Measurements from ENCODE around the gene ENKUR. TPM values are rescaled to one million over a fixed set of nuclear protein-coding genes. Genes with fewer than 3 reads are reported as not detected.

The ENKUR gene
- total RNA-seq, 2 donors from 2014 or later, result 1.1 TPM; not detected in 1

DNA sequence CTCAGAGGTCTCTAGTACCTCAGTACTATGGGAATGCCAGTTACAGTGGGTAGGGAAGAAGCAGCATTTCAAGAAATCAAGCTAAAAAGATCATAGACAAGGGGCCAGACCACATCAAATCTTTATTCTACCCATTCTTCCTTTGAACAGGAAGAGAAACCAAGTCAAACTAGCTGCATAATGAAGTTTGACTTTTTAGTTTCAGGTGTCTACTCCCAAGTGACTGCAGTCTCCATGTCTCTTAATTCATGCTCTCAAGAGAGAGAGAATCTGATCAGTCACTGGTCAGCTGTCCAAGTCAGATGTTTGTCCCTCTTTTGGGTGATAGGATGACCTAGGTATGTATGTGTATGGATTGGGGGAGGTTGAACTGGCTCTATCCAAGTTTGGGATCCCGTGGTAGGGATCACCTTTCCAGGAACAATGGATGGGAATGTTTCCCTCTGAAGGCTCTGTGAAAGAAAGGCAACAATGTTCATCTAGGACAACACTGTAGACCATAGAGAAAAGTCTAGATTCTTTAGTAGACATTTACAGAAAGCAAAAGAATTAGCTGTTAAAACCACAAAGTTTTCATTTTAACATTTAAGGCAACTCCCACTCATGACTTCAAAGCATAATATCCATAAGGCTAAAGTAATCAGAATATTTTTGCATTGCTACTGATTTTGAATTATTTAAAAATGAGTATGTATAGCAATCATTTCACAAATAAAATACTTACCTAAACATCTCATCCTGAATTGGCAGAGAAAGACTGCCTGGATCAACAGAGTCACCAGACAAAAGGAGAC lies 33.4 kb downstream of the ENKUR start:
- ATAC-seq (ENCODE audit: insufficient number of reproducible peaks, low FRiP score, low read depth) (no peak), DNase-seq (ENCODE audit: low spot score) (no peak)

DNA sequence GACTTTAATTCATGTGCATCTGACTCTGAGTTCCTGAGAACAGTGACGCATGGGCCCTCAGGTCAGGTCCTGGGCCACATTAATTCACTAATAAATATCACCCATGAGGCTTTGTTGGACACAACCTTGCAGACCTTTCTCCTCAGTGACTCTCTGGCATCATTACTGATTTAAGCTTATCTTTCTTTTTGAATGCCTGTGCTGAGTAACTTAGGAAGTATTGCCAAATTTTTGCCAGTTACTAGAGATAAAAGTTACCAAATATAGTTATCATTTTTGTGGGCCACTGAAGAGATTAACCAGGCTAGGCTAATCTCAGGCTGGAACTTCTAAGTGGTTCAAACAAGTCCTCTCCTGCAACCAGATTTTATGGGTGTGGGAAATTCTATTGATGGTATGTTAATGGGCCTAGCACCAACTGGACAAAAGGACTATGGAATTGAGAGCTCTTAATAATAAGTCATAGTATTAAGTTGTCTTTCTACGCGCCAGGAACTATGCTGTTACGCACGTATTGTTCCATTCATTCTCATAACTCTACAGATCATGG lies 34.7 kb downstream of the ENKUR start:
- ATAC-seq (ENCODE audit: insufficient number of reproducible peaks, low FRiP score, low read depth) (no peak), DNase-seq (ENCODE audit: low spot score) (no peak)
- H3K4me1 ChIP-seq (ENCODE audit: control insufficient read depth in 1 of 2, low read depth in 2 of 2), result peaks cover 4 to 8% of the 10 kb centered on the region in 2 donors
- H3K36me3 ChIP-seq, result no peaks in the 10 kb centered on the region
- H3K27ac ChIP-seq, result no peak overlapping the region
- no peaks in the 10 kb centered on the region for H3K9me3 ChIP-seq
- TF ChIP-seq CTCF (IDR thresholded peaks at IDR 0.05), result no peak
- no peaks in the 10 kb centered on the region for H3K27me3 ChIP-seq (replicated peaks; ENCODE audit: insufficient read depth)
- no peak overlapping the region for H3K4me3 ChIP-seq

More for the DNA sequence above, 33.4 kb downstream of the ENKUR start:
- no peak for TF ChIP-seq CTCF (IDR thresholded peaks at IDR 0.05)
- no peak overlapping the region for H3K27ac ChIP-seq
- H3K36me3 ChIP-seq, result no peaks in the 10 kb centered on the region
- H3K27me3 ChIP-seq (replicated peaks; ENCODE audit: insufficient read depth), result no peaks in the 10 kb centered on the region
- peaks cover 4 to 8% of the 10 kb centered on the region in 2 donors for H3K4me1 ChIP-seq (ENCODE audit: control insufficient read depth in 1 of 2, low read depth in 2 of 2)
- H3K4me3 ChIP-seq, result no peak overlapping the region
- H3K9me3 ChIP-seq, result no peaks in the 10 kb centered on the region

DNA sequence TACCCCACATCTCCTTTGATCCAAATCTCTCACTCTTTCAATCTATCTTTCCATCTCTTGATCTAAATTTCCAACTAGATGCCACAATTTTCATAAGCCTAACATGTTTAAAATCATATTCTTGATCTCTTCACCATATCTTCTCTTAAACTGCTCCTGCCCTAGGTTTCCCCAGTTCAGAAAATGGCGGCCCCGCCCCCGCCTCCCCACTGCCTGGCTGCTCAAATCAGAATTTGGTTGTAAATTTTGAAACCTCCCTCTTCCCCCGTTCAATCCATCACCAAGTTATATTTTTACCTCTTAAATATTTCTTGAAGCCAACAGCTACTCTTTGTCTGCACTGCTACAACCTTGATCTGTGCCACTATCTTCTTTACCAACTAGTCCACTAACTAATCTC lies 36.3 kb downstream of the ENKUR start:
- Histone ChIP-seq H3K4me1 (ENCODE audit: control insufficient read depth in 1 of 2, low read depth in 2 of 2) (peaks cover 4 to 16% of the 10 kb centered on the region in 2 donors), H3K4me3 (no peak overlapping the region), H3K36me3 (no peaks in the 10 kb centered on the region), H3K9me3 (no peaks in the 10 kb centered on the region), H3K27me3 (replicated peaks; ENCODE audit: insufficient read depth) (no peaks in the 10 kb centered on the region), H3K27ac (no peak overlapping the region)
- DNase-seq (ENCODE audit: low spot score) (no peak), ATAC-seq (ENCODE audit: insufficient number of reproducible peaks, low FRiP score, low read depth) (no peak)
- TF ChIP-seq CTCF (IDR thresholded peaks at IDR 0.05), result no peak

GRCh38 chr10:24974976-24975375 lies 41.0 kb downstream of the ENKUR start:
- ATAC-seq (ENCODE audit: insufficient number of reproducible peaks, low FRiP score, low read depth) (peak; percentile 88), DNase-seq (ENCODE audit: low spot score) (no peak)
- Histone ChIP-seq H3K27ac (peak overlapping the region in 1 of 2 donors; percentile 27), H3K9me3 (no peaks in the 10 kb centered on the region), H3K4me1 (ENCODE audit: control insufficient read depth in 1 of 2, low read depth in 2 of 2) (peaks cover 2 to 14% of the 10 kb centered on the region in 2 donors), H3K4me3 (no peak overlapping the region), H3K36me3 (no peaks in the 10 kb centered on the region), H3K27me3 (replicated peaks; ENCODE audit: insufficient read depth) (no peaks in the 10 kb centered on the region)
- TF ChIP-seq CTCF (IDR thresholded peaks at IDR 0.05), result peak; percentile 32

- Histone ChIP-seq H3K27me3 (replicated peaks; ENCODE audit: insufficient read depth) (no peaks in the 10 kb centered on the region), H3K27ac (no peak overlapping the region), H3K4me3 (no peak overlapping the region), H3K4me1 (ENCODE audit: control insufficient read depth in 1 of 2, low read depth in 2 of 2) (peaks cover 2 to 14% of the 10 kb centered on the region in 2 donors), H3K9me3 (no peaks in the 10 kb centered on the region), H3K36me3 (no peaks in the 10 kb centered on the region)
- ATAC-seq (ENCODE audit: insufficient number of reproducible peaks, low FRiP score, low read depth) (no peak), DNase-seq (ENCODE audit: low spot score) (no peak)
- TF ChIP-seq CTCF (IDR thresholded peaks at IDR 0.05), result no peak
These were observed 42.8 kb downstream of the ENKUR start for GRCh38 chr10:24973163-24973562.

Measured in thoracic aorta (tissue), 2 donors.